ENCODE data around the gene TCF4. TPM values are rescaled to one million over a fixed set of nuclear protein-coding genes. Genes with fewer than 3 reads are reported as not detected.

Gene TCF4
- total RNA-seq, 1 experiment from 2014 or later: 93.7 TPM

DNA sequence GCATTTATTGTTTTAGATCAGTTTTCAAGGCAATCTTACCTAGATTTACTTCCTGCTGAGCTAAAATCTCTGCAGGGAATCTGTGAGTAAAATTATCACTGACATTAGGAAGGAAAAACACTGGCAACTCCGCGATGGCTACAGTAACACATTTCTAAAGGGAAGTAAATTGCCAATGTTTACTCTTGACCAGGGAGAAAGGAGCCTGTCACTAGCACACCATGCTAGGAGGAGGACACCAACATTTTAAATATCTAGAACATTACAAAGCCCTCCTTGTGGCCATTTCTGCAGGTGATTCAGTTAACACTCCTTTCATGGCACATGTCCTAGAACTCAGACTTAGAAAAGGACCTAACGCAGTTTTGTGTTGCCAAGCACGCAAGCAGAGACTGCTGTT, 58.4 kb downstream of the TCF4 start:
- Mint-ChIP-seq H3K4me1 (ENCODE audit: low read depth, unreplicated experiment) (peaks cover 17% of the 10 kb centered on the region), H3K9me3 (ENCODE audit: unreplicated experiment) (no peaks in the 10 kb centered on the region), H3K36me3 (ENCODE audit: insufficient read depth, unreplicated experiment) (no peaks in the 10 kb centered on the region), H3K27ac (ENCODE audit: unreplicated experiment) (no peak overlapping the region), H3K4me3 (ENCODE audit: unreplicated experiment) (no peak overlapping the region), H3K27me3 (ENCODE audit: insufficient read depth, unreplicated experiment) (no peaks in the 10 kb centered on the region)
- no peaks in the 10 kb centered on the region for H3K9me3 ChIP-seq
- no peaks in the 10 kb centered on the region for H3K27me3 ChIP-seq (replicated peaks; ENCODE audit: control insufficient read depth, insufficient read depth, low read length)
- TF ChIP-seq, protein P1, sequence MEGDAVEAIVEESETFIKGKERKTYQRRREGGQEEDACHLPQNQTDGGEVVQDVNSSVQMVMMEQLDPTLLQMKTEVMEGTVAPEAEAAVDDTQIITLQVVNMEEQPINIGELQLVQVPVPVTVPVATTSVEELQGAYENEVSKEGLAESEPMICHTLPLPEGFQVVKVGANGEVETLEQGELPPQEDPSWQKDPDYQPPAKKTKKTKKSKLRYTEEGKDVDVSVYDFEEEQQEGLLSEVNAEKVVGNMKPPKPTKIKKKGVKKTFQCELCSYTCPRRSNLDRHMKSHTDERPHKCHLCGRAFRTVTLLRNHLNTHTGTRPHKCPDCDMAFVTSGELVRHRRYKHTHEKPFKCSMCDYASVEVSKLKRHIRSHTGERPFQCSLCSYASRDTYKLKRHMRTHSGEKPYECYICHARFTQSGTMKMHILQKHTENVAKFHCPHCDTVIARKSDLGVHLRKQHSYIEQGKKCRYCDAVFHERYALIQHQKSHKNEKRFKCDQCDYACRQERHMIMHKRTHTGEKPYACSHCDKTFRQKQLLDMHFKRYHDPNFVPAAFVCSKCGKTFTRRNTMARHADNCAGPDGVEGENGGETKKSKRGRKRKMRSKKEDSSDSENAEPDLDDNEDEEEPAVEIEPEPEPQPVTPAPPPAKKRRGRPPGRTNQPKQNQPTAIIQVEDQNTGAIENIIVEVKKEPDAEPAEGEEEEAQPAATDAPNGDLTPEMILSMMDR (IDR thresholded peaks at IDR 0.05; ENCODE audit: insufficient read depth in 1 of 2, low read depth in 1 of 2, low read length in 1 of 2, severe bottlenecking in 1 of 2, unreplicated experiment in 1 of 2): no peak
- BruUV-seq (replicated peaks): no TSS peak
- DNase-seq: no peak
- ChIA-PET POLR2A (no interaction called here), CTCF (no interaction called here)
- no peak overlapping the region for H3K4me3 ChIP-seq (ENCODE audit: low read depth, low read length)
- intact Hi-C loops (cut with micrococcal nuclease; ENCODE audit: unreplicated experiment): no loop called here
- H3K36me3 ChIP-seq (ENCODE audit: control insufficient read depth, insufficient read depth, low read length): no peaks in the 10 kb centered on the region
- peaks cover 5% of the 10 kb centered on the region for H3K4me1 ChIP-seq

DNA sequence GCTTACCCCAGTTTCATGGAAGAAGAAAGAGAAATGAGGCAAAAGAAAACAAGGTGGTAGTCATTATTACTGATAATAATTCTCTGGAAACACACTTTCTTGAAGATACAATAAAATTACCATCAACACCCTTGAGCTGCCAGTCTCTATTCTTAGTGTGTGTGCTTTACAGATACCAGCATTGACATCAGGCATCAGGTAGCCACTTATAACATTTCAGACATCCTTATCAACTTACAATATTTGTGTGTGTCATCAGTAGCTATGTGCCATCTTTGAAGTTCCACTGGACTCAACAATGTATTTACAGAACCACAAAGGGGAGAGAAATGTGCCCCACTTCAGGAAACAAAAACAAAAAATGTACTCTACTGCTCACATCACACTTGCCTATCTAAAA, 62.1 kb downstream of the TCF4 start:
- TF ChIP-seq, protein P1 (IDR thresholded peaks at IDR 0.05; ENCODE audit: insufficient read depth in 1 of 2, low read depth in 1 of 2, low read length in 1 of 2, severe bottlenecking in 1 of 2, unreplicated experiment in 1 of 2): no peak
- CTCF ChIA-PET: no interaction called here
- Histone ChIP-seq H3K27me3 (replicated peaks; ENCODE audit: control insufficient read depth, insufficient read depth, low read length) (no peaks in the 10 kb centered on the region), H3K4me1 (no peaks in the 10 kb centered on the region), H3K9me3 (no peaks in the 10 kb centered on the region), H3K36me3 (ENCODE audit: control insufficient read depth, insufficient read depth, low read length) (no peaks in the 10 kb centered on the region), H3K4me3 (ENCODE audit: low read depth, low read length) (no peak overlapping the region)
- BruUV-seq (replicated peaks): no TSS peak
- Mint-ChIP-seq H3K27ac (ENCODE audit: unreplicated experiment) (no peak overlapping the region), H3K9me3 (ENCODE audit: unreplicated experiment) (no peaks in the 10 kb centered on the region), H3K27me3 (ENCODE audit: insufficient read depth, unreplicated experiment) (no peaks in the 10 kb centered on the region), H3K4me1 (ENCODE audit: low read depth, unreplicated experiment) (peaks cover 7% of the 10 kb centered on the region), H3K36me3 (ENCODE audit: insufficient read depth, unreplicated experiment) (no peaks in the 10 kb centered on the region), H3K4me3 (ENCODE audit: unreplicated experiment) (no peak overlapping the region)
- POLR2A ChIA-PET: no interaction called here
- intact Hi-C loops (cut with micrococcal nuclease; ENCODE audit: unreplicated experiment): no loop called here
- DNase-seq: no peak

DNA sequence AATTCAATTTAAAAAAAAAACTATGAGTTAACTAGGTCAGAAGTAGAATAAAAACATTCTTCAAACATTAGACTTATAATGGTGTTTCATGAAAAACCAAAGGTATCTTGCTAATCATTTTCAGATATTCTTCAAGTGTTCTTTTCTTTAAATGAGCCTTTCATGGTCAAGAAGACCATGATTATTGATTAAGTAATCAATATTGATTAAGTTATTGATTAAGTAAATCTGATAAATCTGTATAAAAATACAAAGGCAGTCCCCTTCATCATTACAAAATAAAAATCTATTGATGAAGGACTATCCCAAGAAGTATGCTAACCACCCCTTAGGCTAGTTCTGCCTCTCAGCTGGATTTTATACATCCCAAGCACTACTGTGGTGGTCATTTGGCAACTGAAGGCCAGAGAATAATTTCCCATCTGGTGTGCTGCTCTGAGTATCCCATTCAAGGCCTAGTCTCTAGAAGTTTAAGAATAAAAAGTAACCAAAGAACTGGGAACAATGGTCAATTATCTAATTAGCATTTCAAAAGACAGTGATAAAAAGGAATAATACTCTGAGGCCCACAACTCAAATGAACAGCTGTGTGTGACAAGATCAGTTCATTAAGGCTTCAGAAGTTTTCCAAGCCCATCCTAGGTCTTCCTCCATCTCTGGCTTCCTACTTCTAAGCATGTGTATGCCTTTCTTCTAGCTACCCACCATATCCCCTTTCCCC, 63.5 kb downstream of the TCF4 start:
- Histone ChIP-seq H3K36me3 (ENCODE audit: control insufficient read depth, insufficient read depth, low read length) (no peaks in the 10 kb centered on the region), H3K27me3 (replicated peaks; ENCODE audit: control insufficient read depth, insufficient read depth, low read length) (no peaks in the 10 kb centered on the region), H3K9me3 (no peaks in the 10 kb centered on the region), H3K4me3 (ENCODE audit: low read depth, low read length) (no peak overlapping the region), H3K4me1 (no peaks in the 10 kb centered on the region)
- POLR2A ChIA-PET: no interaction called here
- H3K27me3 Mint-ChIP-seq (ENCODE audit: insufficient read depth, unreplicated experiment): no peaks in the 10 kb centered on the region
- H3K36me3 Mint-ChIP-seq (ENCODE audit: insufficient read depth, unreplicated experiment): no peaks in the 10 kb centered on the region
- CTCF ChIA-PET: no interaction called here
- BruUV-seq (replicated peaks): no TSS peak
- DNase-seq: no peak
- H3K4me3 Mint-ChIP-seq (ENCODE audit: unreplicated experiment): no peak overlapping the region
- H3K4me1 Mint-ChIP-seq (ENCODE audit: low read depth, unreplicated experiment): no peaks in the 10 kb centered on the region
- TF ChIP-seq, protein P1 (IDR thresholded peaks at IDR 0.05; ENCODE audit: insufficient read depth in 1 of 2, low read depth in 1 of 2, low read length in 1 of 2, severe bottlenecking in 1 of 2, unreplicated experiment in 1 of 2): no peak
- H3K9me3 Mint-ChIP-seq (ENCODE audit: unreplicated experiment): no peaks in the 10 kb centered on the region
- no peak overlapping the region for H3K27ac Mint-ChIP-seq (ENCODE audit: unreplicated experiment)
- intact Hi-C loops (cut with micrococcal nuclease; ENCODE audit: unreplicated experiment): no loop called here

Measured in Caco-2 (cell line).